ENCODE results near the gene NR2E1. TPM values are rescaled to one million over a fixed set of nuclear protein-coding genes. Genes with fewer than 3 reads are reported as not detected.

NR2E1 gene
- total RNA-seq = not detected

DNA sequence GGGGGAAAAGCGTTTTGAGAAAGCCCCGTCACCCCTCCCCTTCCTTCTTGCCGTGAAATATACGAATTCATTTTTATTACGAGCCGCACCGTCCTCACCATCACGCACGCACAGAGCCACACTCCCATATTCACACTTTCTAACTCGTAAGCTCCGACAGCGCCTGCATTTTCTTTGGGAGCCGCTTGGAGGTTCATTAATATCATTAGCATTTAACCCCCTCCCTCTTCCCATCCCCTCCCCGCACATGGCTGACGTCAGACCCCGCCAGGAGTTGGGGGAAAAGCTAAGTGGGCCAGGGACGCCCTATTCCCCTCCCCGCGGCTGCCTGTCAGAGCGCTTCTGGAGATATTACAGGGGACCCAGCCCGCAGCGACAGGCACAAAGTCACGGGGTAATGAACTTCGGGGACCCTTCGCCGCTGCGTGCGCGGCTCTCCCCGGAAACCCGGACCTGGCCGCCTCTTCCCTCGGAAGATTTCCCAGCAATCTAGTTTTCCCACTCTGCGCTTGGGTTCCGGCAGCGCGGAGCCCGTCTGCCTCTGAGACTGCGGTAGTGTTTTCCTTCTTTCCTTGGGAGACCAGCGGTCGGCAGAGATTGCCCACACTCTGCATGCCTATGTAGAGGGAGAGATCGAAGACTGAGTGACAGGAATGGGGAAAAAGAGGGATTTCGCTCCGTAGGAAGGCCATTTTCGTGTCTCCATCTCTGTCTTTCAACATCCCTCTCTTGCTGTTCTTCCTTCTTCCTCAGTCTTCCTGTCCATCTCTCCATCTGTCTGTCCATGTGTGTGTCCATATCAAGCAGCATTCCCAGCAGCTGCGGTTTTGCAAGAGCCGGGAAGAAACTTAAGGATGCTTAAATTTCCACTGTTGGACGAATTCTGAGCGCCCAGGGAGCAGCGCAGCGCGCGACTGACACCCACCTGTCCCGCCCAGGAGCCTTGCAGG, at the start of gene NR2E1:
Gene NR2E1, plus strand, starts transcription at position 309 of the 950 bp plus-strand sequence. CDS start 744 bp downstream, outside the sequence.
- peaks cover 19% of the 10 kb centered on the region for H3K27me3 ChIP-seq

DNA sequence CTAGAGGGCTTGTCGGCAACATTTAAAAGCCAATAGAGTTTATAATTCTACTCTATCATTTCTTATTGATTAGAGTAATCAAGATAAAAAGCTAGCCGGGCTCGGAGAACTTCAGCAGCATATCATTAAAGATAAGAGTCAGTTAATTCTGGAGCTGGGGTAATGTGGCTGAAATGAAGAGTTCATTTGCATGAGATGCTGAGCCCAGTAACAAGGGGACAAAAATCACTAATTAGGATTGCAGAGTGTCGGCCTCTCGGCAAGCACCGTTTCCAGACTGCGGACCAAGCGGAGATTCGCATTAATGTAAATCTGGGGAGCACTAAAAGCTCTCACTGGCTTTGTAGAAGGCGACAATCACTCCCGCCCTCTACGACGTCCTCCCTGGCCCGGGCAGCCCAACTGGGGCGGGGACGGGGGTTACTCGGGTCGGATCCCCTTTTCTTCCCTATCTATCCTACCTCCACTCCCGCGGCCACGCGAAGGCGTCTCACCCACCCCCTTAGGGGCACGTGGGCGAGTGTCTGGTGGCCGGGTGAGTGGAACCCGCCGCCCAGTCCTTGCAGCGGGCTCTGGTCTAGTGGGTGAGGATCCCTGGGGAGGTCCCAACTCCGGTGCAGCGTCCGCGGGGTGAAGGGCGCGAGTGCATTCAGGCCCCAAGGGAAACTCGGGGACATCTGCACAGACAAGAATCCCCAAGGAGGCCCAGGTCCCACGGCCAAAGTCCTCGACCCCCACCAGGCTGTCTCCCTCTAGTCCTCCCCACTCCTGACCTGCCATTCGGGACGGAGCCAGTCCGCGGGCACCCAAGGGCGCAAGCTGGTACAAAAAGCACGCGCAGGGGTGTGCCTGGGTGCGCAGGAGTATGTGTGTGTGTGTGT, 49.0 kb upstream of the NR2E1 start:
- peaks cover 7% of the 10 kb centered on the region for H3K27me3 ChIP-seq
- H3K4me3 ChIP-seq = peak overlapping the region; percentile 68 to 79
- H3K9me3 ChIP-seq = no peaks in the 10 kb centered on the region
- no peaks in the 10 kb centered on the region for H3K36me3 ChIP-seq
- H3K27ac ChIP-seq = no peak overlapping the region
- DNase-seq (ENCODE audit: low spot score in 2 of 2) = no peak
- TF ChIP-seq, protein P1, sequence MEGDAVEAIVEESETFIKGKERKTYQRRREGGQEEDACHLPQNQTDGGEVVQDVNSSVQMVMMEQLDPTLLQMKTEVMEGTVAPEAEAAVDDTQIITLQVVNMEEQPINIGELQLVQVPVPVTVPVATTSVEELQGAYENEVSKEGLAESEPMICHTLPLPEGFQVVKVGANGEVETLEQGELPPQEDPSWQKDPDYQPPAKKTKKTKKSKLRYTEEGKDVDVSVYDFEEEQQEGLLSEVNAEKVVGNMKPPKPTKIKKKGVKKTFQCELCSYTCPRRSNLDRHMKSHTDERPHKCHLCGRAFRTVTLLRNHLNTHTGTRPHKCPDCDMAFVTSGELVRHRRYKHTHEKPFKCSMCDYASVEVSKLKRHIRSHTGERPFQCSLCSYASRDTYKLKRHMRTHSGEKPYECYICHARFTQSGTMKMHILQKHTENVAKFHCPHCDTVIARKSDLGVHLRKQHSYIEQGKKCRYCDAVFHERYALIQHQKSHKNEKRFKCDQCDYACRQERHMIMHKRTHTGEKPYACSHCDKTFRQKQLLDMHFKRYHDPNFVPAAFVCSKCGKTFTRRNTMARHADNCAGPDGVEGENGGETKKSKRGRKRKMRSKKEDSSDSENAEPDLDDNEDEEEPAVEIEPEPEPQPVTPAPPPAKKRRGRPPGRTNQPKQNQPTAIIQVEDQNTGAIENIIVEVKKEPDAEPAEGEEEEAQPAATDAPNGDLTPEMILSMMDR (IDR thresholded peaks at IDR 0.05) = no peak
- intact Hi-C loops (cut with DNase I) = loop anchor here (5.0 to 10.0 kb wide), 3 partner anchors 41 to 368 kb away; partner anchors contain the start of gene SNX3
- H3K4me1 ChIP-seq = peaks cover 4 to 21% of the 10 kb centered on the region in 2 donors

More for the DNA sequence above, at the start of gene NR2E1:
- Histone ChIP-seq H3K36me3 (no peaks in the 10 kb centered on the region), H3K27ac (no peak within 1 kb of the TSS), H3K4me3 (peak within 1 kb of the TSS; percentile 27 to 52), H3K4me1 (peaks cover 6 to 29% of the 10 kb centered on the region in 2 donors), H3K9me3 (no peaks in the 10 kb centered on the region)
- TF ChIP-seq, protein P1 (IDR thresholded peaks at IDR 0.05) = no peak
- intact Hi-C loops (cut with DNase I) = no loop called here
- DNase-seq (ENCODE audit: low spot score in 2 of 2) = peak in 1 of 2 donors; percentile 50

DNA sequence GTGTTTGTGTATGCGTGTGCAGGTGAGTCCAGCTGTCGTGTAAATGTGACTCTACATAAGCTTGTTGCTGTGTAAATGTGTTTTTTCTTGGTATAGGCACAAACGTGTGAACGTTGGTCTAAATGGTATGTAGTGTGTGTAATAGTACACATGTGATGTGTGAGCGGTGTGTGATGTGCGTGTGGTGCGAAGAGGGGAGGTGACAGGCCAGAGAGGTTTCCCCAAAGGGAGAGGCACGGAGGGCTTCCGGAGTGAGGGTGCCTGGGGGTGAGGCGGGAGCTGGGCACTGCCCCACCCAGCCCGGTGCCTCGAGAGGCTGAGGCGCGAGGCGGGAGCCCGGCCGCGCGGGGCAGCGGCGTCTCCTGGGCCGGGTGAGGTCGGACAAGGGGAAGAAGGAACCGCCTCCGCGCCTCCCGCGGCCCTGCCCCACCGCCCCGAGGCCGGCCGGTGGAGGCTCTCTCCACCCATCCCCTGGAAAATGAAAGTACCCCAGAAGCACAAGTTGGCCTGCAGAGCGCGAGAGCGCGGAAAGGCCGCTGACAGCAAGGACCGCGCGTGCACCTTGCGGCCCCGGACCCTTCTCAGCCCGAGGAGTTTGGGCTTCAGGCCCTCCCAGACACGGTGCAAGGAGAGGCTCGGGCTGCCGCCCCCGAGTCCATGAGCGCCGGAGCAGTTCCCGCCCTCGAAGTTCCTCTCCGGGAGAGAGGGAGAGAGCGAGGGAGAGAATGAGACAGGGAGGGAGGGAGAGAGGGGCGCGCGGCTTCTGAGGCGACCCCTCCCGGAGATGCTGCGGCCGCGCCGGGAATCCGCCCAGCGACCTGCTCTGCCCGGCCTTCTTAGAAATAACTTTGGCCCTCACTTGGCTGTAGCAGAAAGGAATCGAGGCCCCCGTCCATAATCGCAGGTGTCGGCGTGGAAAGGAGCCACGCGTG, 48.1 kb upstream of the NR2E1 start:
- peaks cover 4 to 21% of the 10 kb centered on the region in 2 donors for H3K4me1 ChIP-seq
- no peaks in the 10 kb centered on the region for H3K36me3 ChIP-seq
- TF ChIP-seq, protein P1 (IDR thresholded peaks at IDR 0.05) = no peak
- intact Hi-C loops (cut with DNase I) = loop anchor here (5.0 to 10.0 kb wide), 3 partner anchors 40 to 367 kb away; partner anchors contain the start of gene SNX3
- DNase-seq (ENCODE audit: low spot score in 2 of 2) = no peak
- no peak overlapping the region for H3K27ac ChIP-seq
- H3K4me3 ChIP-seq = peak overlapping the region; percentile 68 to 79
- H3K27me3 ChIP-seq = peaks cover 7% of the 10 kb centered on the region
- no peaks in the 10 kb centered on the region for H3K9me3 ChIP-seq

DNA sequence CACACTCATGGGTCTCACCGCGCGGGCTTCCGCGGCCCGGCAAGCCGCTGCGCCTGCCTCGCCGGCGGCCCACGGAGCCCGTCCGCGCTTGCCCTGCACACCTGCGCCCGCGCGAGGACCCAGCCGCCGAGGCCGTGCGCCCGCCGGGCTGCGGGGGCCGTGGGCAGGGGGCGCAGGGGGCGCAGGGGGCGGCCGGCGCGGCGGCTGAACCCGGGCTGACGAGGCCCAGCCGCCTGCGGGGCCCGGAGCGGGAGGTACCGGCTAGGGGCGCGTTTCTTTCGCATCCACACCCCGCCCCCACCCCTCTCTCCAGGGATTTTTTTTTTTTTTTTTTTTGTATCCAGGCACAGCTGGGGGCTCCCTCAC, 47.5 kb upstream of the NR2E1 start:
- DNase-seq (ENCODE audit: low spot score in 2 of 2) = no peak
- Histone ChIP-seq H3K4me1 (peaks cover 4 to 21% of the 10 kb centered on the region in 2 donors), H3K4me3 (peak overlapping the region; percentile 68 to 79), H3K27ac (no peak overlapping the region), H3K36me3 (no peaks in the 10 kb centered on the region), H3K27me3 (peaks cover 7% of the 10 kb centered on the region), H3K9me3 (no peaks in the 10 kb centered on the region)
- intact Hi-C loops (cut with DNase I) = loop anchor here (5.0 to 10.0 kb wide), 3 partner anchors 39 to 366 kb away; partner anchors contain the start of gene SNX3
- TF ChIP-seq, protein P1 (IDR thresholded peaks at IDR 0.05) = no peak

Measured in ascending aorta (tissue), 2 donors.